ENCODE measurements around the gene PAQR3.
"Not testable (repeated sequence)": the region's sequence is repeated elsewhere in the genome, so short reads cannot be mapped to it uniquely, and the experiment has no call there.

GRCh38 chr4:78868712-78869111 is 70.5 kb downstream of the PAQR3 start:
- not testable (repeated sequence) for TF ChIP-seq CTCF, POLR2A (IDR thresholded peaks at IDR 0.05)
